Fibroblast of the aortic adventitia (primary cell): ENCODE results near the gene TAF4. TPM values are rescaled to one million over a fixed set of nuclear protein-coding genes. Genes with fewer than 3 reads are reported as not detected.

ENCODE experiments used
- DNase-seq: peaks from one replicate; pipeline ENCODE4 v3.0.0-alpha.2; 2010; ENCODE audit warnings: low read depth
- H3K4me3 ChIP-seq: 2 replicates; pipeline ENCODE4 v1.5.1; 2011; ENCODE audit warnings: low read depth, mild to moderate bottlenecking, control low read depth, low read length, moderate library complexity
- total RNA-seq: library from RNA; depleted of rRNA; stranded (reverse); fragments of >200 nt; gene quantifications from 2 replicates; pipeline ENCODE4 v1.2.3, GENCODE V29; 2012; ENCODE audit warnings: low replicate concordance
- TF ChIP-seq, protein P1 (sequence below): IDR thresholded peaks from 2 replicates; pipeline ENCODE4 v1.5.1; 2011; ENCODE audit warnings: mild to moderate bottlenecking, low read length, control low read depth, inconsistent platforms; ENCODE audit not compliant: insufficient read depth

The TAF4 gene
- total RNA-seq, 1 donor: 5.4 TPM

DNA sequence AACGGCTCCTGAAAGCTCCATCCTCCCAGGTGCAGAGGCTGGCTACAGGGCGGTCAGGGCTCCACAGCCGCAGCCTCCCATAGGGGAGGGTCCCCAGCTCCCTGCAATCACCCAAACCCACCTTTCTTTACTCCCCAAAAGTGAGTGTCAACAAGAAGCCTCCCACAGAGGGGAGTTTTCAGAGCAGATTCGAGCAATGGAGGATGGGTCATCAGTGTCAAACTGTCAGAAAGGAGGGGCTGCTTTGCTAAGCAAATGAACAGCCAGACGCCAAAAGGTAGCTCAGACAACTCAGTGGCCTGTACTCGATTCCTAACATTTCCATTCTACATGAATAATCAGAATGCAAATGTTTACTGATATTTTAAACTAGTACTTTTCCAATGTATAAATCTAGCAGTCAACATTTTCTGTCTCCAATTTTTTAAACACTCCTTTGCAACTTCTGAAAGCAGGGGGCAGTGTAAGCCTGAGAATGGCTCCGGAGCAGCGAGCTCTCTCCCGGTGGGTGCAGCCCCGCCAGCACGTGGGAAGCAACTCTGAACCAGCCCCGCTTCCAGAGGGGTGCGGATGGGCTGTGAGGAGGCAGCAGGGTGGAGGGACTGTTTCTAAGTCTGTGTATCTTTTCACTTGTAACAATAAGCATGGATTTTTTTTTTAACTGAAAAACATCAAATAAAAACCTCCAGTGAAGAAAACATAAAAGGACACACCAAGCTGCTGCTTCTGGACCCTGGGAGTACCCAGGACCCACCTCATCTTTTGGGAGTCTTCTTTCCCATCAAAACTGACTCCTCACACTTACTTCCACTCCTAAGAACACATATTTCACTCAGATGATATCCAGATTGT is 54.9 kb downstream of the TAF4 start:
- H3K4me3 ChIP-seq: no peak overlapping the region
- peak; percentile 65 for DNase-seq
- TF ChIP-seq, protein P1, sequence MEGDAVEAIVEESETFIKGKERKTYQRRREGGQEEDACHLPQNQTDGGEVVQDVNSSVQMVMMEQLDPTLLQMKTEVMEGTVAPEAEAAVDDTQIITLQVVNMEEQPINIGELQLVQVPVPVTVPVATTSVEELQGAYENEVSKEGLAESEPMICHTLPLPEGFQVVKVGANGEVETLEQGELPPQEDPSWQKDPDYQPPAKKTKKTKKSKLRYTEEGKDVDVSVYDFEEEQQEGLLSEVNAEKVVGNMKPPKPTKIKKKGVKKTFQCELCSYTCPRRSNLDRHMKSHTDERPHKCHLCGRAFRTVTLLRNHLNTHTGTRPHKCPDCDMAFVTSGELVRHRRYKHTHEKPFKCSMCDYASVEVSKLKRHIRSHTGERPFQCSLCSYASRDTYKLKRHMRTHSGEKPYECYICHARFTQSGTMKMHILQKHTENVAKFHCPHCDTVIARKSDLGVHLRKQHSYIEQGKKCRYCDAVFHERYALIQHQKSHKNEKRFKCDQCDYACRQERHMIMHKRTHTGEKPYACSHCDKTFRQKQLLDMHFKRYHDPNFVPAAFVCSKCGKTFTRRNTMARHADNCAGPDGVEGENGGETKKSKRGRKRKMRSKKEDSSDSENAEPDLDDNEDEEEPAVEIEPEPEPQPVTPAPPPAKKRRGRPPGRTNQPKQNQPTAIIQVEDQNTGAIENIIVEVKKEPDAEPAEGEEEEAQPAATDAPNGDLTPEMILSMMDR: peak; percentile 69

DNA sequence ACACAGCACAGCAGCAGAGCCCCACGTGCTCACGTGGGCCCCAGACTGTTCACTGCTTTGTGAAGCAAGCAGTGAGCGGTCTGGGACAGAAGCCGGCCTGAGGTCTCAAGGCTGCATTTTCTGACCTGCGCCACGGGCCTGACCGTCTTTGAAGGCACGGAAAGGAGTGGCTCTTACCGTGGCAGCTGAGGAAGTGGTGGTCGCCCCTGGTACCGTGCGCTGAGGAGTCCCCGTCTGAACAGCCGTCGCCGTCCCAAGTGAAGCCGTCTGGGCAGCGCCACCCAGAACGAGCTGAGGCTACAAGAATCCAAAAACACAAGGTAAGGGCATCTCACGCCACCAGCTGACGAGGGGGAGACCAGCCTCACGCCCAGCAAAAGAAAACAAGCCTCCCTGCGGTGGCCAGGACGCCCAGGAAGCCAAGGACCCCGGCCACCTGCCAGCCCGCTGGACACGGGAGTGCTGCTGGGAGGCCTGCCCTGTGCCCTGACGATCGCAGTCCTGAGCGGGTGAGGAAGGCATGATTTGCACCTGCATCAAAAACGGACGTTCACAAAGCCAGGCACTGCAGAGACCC is 55.7 kb downstream of the TAF4 start:
- DNase-seq: no peak
- H3K4me3 ChIP-seq: no peak overlapping the region
- TF ChIP-seq, protein P1: no peak

DNA sequence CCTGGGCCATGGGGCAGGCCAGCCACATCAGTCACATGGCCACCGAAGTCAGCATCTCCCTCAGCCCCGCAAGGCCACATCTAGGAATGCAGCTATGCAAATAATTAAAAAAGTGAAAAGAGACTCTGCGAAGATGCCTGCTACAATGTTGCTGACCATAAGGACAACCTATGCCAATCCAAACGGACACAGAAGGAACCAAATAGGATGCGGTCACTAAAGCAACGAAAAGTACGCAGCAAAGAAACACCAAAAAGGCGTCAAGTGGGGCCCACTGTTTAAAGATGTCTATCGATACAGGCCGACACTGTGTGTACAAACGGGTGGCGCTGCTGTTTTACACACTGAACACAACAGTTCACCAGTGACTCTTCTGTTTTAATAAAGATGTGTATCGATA is 56.4 kb downstream of the TAF4 start:
- no peak overlapping the region for H3K4me3 ChIP-seq
- TF ChIP-seq, protein P1: no peak
- DNase-seq: no peak

DNA sequence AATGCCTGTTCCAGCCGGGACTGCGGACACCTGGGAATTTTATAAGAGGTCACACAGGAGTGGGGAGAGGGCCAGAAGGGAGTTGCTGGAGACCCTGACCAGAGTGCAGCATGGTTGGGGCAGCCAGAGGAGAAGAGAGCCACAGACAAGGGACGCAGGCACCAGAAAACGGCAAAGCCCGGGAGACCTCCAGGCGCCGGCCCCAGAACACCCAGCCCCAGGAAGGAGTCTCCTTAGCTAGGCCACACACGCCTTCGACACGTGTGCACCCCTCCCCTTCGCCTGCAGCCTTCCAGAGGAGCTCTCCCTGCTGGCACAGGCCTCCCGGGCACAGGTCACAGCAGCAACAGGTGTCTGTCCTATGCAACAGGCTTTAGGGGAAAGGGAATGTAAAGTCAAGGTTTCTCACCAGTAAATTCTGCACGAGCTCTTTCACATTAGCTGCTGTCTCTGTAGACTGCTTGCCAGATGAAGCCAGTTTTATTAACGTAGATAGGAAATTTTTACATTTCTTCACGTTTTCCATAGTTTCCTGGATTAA is 57.0 kb downstream of the TAF4 start:
- TF ChIP-seq, protein P1: no peak
- DNase-seq: no peak

DNA sequence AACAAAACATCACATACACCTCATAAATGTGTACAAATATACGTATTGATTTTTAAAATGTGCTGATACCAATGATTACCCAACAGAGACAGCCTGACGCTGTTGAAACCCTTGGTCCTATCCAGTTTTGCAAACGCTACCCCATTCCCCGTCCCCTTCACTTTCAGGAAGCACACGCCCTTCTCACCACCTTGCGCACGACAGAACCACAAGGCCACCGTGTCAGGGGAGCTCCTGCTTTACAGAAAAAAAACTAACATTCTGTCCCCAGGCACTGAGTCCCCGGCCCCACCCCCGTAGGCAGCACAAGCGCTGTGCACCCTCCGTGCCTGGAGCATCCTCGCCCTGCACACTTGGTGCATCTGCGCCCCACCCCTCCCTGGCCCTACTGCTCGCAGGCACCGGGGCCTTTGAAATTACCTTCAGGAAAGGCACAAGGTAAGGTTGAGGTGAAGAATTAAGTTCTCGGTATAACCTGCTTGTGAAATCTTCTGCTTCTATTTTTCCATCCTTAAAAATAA is 58.5 kb downstream of the TAF4 start:
- TF ChIP-seq, protein P1: no peak
- DNase-seq: no peak
- H3K4me3 ChIP-seq: no peak overlapping the region

More for the DNA sequence above, 57.0 kb downstream of the TAF4 start:
- no peak overlapping the region for H3K4me3 ChIP-seq

DNA sequence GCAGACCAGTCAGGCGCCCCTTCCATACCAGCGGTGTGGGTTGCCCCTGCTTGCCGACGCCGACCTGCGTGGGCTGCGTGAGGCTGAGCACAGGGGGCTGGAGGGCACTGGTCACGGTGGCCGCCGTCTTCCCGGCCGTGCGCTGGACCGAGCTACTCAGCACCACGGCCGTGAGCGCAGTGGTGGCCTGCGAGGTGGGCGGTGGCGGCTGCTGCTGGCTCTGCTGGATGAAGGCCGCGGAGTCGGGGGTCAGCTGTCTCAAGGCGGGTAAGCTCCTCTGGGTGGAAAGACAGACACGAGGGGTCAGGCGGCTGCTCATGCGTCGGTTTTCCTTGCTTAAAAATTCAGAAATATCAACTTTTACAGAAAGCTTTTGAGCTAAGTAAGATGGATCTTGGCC is 59.2 kb downstream of the TAF4 start:
- no peak overlapping the region for H3K4me3 ChIP-seq
- TF ChIP-seq, protein P1: no peak
- DNase-seq: no peak
